ENCODE results near the gene CPSF7.

Gene CPSF7

DNA sequence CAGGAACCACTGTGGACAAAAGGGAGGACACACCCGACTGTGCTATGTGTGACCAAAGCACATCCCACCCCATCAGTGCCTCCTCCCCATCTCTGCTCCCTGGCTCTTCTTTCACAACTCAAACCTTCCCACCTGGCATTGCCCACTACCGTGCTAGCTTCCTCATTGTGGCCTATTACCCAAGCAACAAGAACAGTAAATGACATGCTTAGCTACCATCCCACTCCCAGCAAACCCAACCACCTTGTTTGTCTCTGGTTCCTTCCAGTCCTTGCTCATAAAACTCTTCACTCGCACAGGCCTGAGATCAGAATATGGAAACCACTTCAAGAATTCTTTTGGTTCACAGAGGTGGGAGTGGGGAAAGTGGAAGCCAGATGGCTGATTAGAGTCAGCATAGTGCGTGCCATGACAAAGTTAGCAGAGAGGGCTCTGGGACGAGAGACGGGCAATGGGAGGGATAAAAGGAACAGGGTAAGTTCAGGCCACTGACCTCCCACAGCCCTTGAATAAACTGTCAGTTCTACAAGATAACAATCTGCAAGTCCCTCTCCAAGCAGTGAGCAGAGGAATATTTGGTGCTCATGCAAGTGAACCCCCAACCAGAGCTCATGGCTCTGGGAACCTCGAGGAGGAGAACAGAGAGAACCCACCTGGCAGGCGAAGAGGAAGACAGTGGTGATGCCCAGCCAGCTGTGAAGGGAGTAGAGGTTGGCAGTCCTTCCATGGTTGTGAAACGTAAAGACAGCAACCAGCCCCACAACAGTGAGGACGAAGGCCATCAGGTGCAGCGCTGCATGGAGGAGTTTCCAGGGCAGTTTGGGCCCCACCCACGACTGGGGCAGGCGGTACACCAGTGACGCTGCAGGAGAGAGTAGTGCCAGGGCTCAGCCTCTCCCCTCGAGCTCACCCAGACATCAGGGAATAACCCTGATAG lies 76.4 kb downstream of the CPSF7 start:
- no peak for DNase-seq
